Upper lobe of left lung (tissue), 6 donors: ENCODE data around the gene TSPEAR. TPM values are rescaled to one million over a fixed set of nuclear protein-coding genes. Genes with fewer than 3 reads are reported as not detected.

Experiments
- ATAC-seq, 2 donors: fragments of 200-7000 bp; cut with Tn5 transposase; one replicate each; pipeline ENCODE4 v1.9.1; 2022; ENCODE audit warnings: mild to moderate bottlenecking in 2 of 2, moderate library complexity in 2 of 2; ENCODE audit not compliant: low FRiP score in 2 of 2
- DNase-seq, 2 donors: peaks; one replicate each; pipeline ENCODE4 v3.0.0-alpha.2; 2019 to 2020
- H3K27ac ChIP-seq, 4 donors: fragments of 200-600 bp; sonication (generic); one replicate each; pipeline ENCODE4 v1.5.1; 2016 to 2019
- H3K27me3 ChIP-seq, 4 donors: fragments of 200-600 bp; sonication (generic); one replicate each; pipeline ENCODE4 v1.5.1; 2017 to 2019
- H3K36me3 ChIP-seq, 4 donors: fragments of 200-600 bp; sonication (generic); one replicate each; pipeline ENCODE4 v1.5.1; 2016 to 2019
- H3K4me1 ChIP-seq, 4 donors: fragments of 200-600 bp; sonication (generic); one replicate each; pipeline ENCODE4 v1.5.1; 2018 to 2019
- H3K4me3 ChIP-seq, 4 donors: fragments of 200-600 bp; sonication (generic); one replicate each; pipeline ENCODE4 v1.5.1; 2017 to 2019; ENCODE audit warnings: mild to moderate bottlenecking in 2 of 4, moderate library complexity in 1 of 4
- H3K9me3 ChIP-seq, 4 donors: fragments of 200-600 bp; sonication (generic); one replicate each; pipeline ENCODE4 v1.5.1; 2018 to 2019
- CTCF ChIP-seq, 6 experiments: fragments of 450-650 bp in 4 of 6; fragments of 200-600 bp in 2 of 6; sonication (generic) in 2 of 6; IDR thresholded peaks; one replicate each; pipeline ENCODE4 v1.5.1; 2016 to 2019; ENCODE audit warnings: antibody characterized with exemption in 6 of 6
- EP300 ChIP-seq, 4 donors: sonication (generic); formaldehyde crosslinking; IDR thresholded peaks; one replicate each; pipeline ENCODE4 v1.5.1; 2017; ENCODE audit warnings: antibody characterized with exemption in 4 of 4, control low read depth in 2 of 4
- POLR2A ChIP-seq, 4 donors: fragments of 450-650 bp; IDR thresholded peaks; one replicate each; pipeline ENCODE4 v1.5.1; 2016 to 2017; ENCODE audit warnings: antibody characterized with exemption in 4 of 4, mild to moderate bottlenecking in 2 of 4
- POLR2AphosphoS5 ChIP-seq, 2 donors: sonication (generic); formaldehyde crosslinking; IDR thresholded peaks; one replicate each; pipeline ENCODE4 v1.5.1; 2017; ENCODE audit warnings: antibody characterized with exemption in 2 of 2
- WGBS, 2 donors: methylation state at CpG; one replicate each; pipeline ENCODE4 v1.1.5; 2017 to 2018; 5-methylcytosine and 5-hydroxymethylcytosine counted together
- total RNA-seq, 6 donors: library from RNA; depleted of rRNA in 4 of 6; stranded (reverse); fragments of >200 nt in 4 of 6; gene quantifications; one replicate each; pipeline versions ENCODE4 v1.1.0 to v1.2.1, GENCODE V29; 2016 to 2021
- donor health status: DM: no; HTN: no; CAD: no; lungs with moderate emphysema.
- donor health status: DM: no; HTN: yes; CAD: no; lungs with severe emphysema.

The TSPEAR gene
- total RNA-seq, 6 donors from 2014 or later, result 0.14 to 0.17 TPM; not detected in 4

- ATAC-seq (no peak), DNase-seq (peak in 1 of 2 donors; percentile 71)
- Histone ChIP-seq H3K36me3 (no peaks in the 10 kb centered on the region), H3K9me3 (no peaks in the 10 kb centered on the region), H3K4me3 (no peak overlapping the region), H3K27me3 (no peaks in the 10 kb centered on the region), H3K27ac (no peak overlapping the region), H3K4me1 (no peaks in the 10 kb centered on the region)
- TF ChIP-seq EP300 (IDR thresholded peaks at IDR 0.05), result no peak
- TF ChIP-seq POLR2AphosphoS5 (IDR thresholded peaks at IDR 0.05), result no peak
- no peak for TF ChIP-seq POLR2A (IDR thresholded peaks at IDR 0.05)
- TF ChIP-seq CTCF (IDR thresholded peaks at IDR 0.05), result no peak
- WGBS, 2 donors, result 84 to 90% methylated on average over 24 to 43 of the region's 47 CpGs
Observed at GRCh38 chr21:44749759-44750674, 38.6 kb upstream of the TSPEAR start.

- H3K4me3 ChIP-seq, result no peak overlapping the region
- H3K36me3 ChIP-seq, result no peaks in the 10 kb centered on the region
- H3K27me3 ChIP-seq, result no peaks in the 10 kb centered on the region
- H3K9me3 ChIP-seq, result no peaks in the 10 kb centered on the region
- H3K4me1 ChIP-seq, result no peaks in the 10 kb centered on the region
- DNase-seq (peak in 1 of 2 donors; percentile 66), ATAC-seq (no peak)
- H3K27ac ChIP-seq, result no peak overlapping the region
- no peak for TF ChIP-seq POLR2AphosphoS5 (IDR thresholded peaks at IDR 0.05)
- no peak for TF ChIP-seq CTCF (IDR thresholded peaks at IDR 0.05)
- TF ChIP-seq POLR2A (IDR thresholded peaks at IDR 0.05), result no peak
- TF ChIP-seq EP300 (IDR thresholded peaks at IDR 0.05), result no peak
- WGBS, 2 donors, result 69 to 71% methylated on average over 8 to 20 of the region's 26 CpGs
Observed at GRCh38 chr21:44749116-44749758, 37.9 kb upstream of the TSPEAR start.

- no peak overlapping the region for H3K4me3 ChIP-seq
- H3K27me3 ChIP-seq, result no peaks in the 10 kb centered on the region
- DNase-seq, result peak in 1 of 2 donors; percentile 56
- no peak for ATAC-seq
- no peaks in the 10 kb centered on the region for H3K9me3 ChIP-seq
- WGBS, 2 donors, result 60 to 70% methylated on average over 14 to 16 of the region's 16 CpGs
- no peaks in the 10 kb centered on the region for H3K36me3 ChIP-seq
- no peak overlapping the region for H3K27ac ChIP-seq
- H3K4me1 ChIP-seq, result no peaks in the 10 kb centered on the region
- TF ChIP-seq EP300 (IDR thresholded peaks at IDR 0.05) (no peak), POLR2AphosphoS5 (IDR thresholded peaks at IDR 0.05) (no peak)
Observed at GRCh38 chr21:44748621-44749020, 37.2 kb upstream of the TSPEAR start.

GRCh38 chr21:44742418-44743153 lies 31.2 kb upstream of the TSPEAR start:
- no peak overlapping the region for H3K4me3 ChIP-seq
- DNase-seq (no peak), ATAC-seq (no peak)
- 94 to 98% methylated on average over 1 of the region's 1 CpG for WGBS, 2 donors
- H3K9me3 ChIP-seq, result peaks cover 5 to 16% (median 8%) of the 10 kb centered on the region in 4 donors
- H3K36me3 ChIP-seq, result no peaks in the 10 kb centered on the region
- H3K27ac ChIP-seq, result no peak overlapping the region
- TF ChIP-seq POLR2A (IDR thresholded peaks at IDR 0.05) (no peak), POLR2AphosphoS5 (IDR thresholded peaks at IDR 0.05) (no peak), EP300 (IDR thresholded peaks at IDR 0.05) (no peak), CTCF (IDR thresholded peaks at IDR 0.05) (no peak)
- H3K27me3 ChIP-seq, result no peaks in the 10 kb centered on the region
- H3K4me1 ChIP-seq, result no peaks in the 10 kb centered on the region

GRCh38 chr21:44741921-44742320 lies 30.5 kb upstream of the TSPEAR start:
- H3K4me3 ChIP-seq, result no peak overlapping the region
- no peaks in the 10 kb centered on the region for H3K27me3 ChIP-seq
- H3K27ac ChIP-seq, result no peak overlapping the region
- no peaks in the 10 kb centered on the region for H3K4me1 ChIP-seq
- peaks cover 10 to 22% (median 12%) of the 10 kb centered on the region in 4 donors for H3K9me3 ChIP-seq
- WGBS, 2 donors, result 95 to 97% methylated on average over 3 of the region's 3 CpGs
- ATAC-seq (no peak), DNase-seq (no peak)
- TF ChIP-seq POLR2A (IDR thresholded peaks at IDR 0.05), result no peak
- no peak for TF ChIP-seq EP300 (IDR thresholded peaks at IDR 0.05)
- TF ChIP-seq POLR2AphosphoS5 (IDR thresholded peaks at IDR 0.05), result no peak
- TF ChIP-seq CTCF (IDR thresholded peaks at IDR 0.05), result no peak
- H3K36me3 ChIP-seq, result no peaks in the 10 kb centered on the region
